Cardiac muscle cell (in vitro differentiated cells and primary cell): Measurements from ENCODE around the gene PLA2G4D. TPM values are rescaled to one million over a fixed set of nuclear protein-coding genes. Genes with fewer than 3 reads are reported as not detected.
A peak's percentile ranks its signal among the peaks of the same experiment; 100 is the strongest.

Experiments
- DNase-seq, 2 donors: peaks; one replicate each; pipeline versions ENCODE4 v3.0.0 to v3.0.0-alpha.2; 2010 to 2017; ENCODE audit warnings: low read depth in 1 of 2, low spot score in 1 of 2
- H3K27ac ChIP-seq: fragments of 200-600 bp; sonication (generic); 2 replicates; pipeline ENCODE4 v1.5.1; 2016
- H3K27me3 ChIP-seq: fragments of 200-600 bp; sonication (generic); 2 replicates; pipeline ENCODE4 v1.6.0; 2016; ENCODE audit warnings: control low read depth
- H3K36me3 ChIP-seq: fragments of 200-600 bp; sonication (generic); 2 replicates; pipeline ENCODE4 v1.5.1; 2016; ENCODE audit warnings: control low read depth
- H3K4me1 ChIP-seq: fragments of 200-600 bp; sonication (generic); 2 replicates; pipeline ENCODE4 v1.8.1; 2017; ENCODE audit warnings: low read depth, mild to moderate bottlenecking, mixed run types
- H3K4me3 ChIP-seq: fragments of 200-600 bp; sonication (generic); 2 replicates; pipeline ENCODE4 v1.5.1; 2016; ENCODE audit warnings: mild to moderate bottlenecking
- H3K9me3 ChIP-seq: fragments of 200-600 bp; sonication (generic); 2 replicates; pipeline ENCODE4 v1.5.1; 2017; ENCODE audit warnings: low read depth, mild to moderate bottlenecking, control low read depth
- CTCF ChIP-seq: IDR thresholded peaks from 2 replicates; pipeline ENCODE4 v1.5.1; 2012; ENCODE audit warnings: low read depth, mild to moderate bottlenecking, low read length
- polyA plus RNA-seq: library from polyadenylated mRNA; unstranded; fragments of >200 nt; fragmentation: Nextera tagmentation; extraction: Ambion mirVana; gene quantifications from 2 replicates; pipeline ENCODE4 v1.2.1, GENCODE V29; 2016
- total RNA-seq: library from RNA; depleted of rRNA; stranded (reverse); fragments of >200 nt; gene quantifications from 2 replicates; pipeline ENCODE4 v1.2.3, GENCODE V29; 2016

The PLA2G4D gene
- total and polyA plus RNA-seq, 2 experiments from 2014 or later, result 0.03 to 0.16 TPM

- no peaks in the 10 kb centered on the region for H3K4me1 ChIP-seq
- no peaks in the 10 kb centered on the region for H3K27me3 ChIP-seq
- H3K4me3 ChIP-seq, result no peak overlapping the region
- no peak for DNase-seq
- no peaks in the 10 kb centered on the region for H3K9me3 ChIP-seq
- no peak overlapping the region for H3K27ac ChIP-seq
- TF ChIP-seq CTCF, result no peak
- H3K36me3 ChIP-seq, result no peaks in the 10 kb centered on the region
These were observed 57.4 kb downstream of the PLA2G4D start for GRCh38 chr15:42036966-42037365.

DNA sequence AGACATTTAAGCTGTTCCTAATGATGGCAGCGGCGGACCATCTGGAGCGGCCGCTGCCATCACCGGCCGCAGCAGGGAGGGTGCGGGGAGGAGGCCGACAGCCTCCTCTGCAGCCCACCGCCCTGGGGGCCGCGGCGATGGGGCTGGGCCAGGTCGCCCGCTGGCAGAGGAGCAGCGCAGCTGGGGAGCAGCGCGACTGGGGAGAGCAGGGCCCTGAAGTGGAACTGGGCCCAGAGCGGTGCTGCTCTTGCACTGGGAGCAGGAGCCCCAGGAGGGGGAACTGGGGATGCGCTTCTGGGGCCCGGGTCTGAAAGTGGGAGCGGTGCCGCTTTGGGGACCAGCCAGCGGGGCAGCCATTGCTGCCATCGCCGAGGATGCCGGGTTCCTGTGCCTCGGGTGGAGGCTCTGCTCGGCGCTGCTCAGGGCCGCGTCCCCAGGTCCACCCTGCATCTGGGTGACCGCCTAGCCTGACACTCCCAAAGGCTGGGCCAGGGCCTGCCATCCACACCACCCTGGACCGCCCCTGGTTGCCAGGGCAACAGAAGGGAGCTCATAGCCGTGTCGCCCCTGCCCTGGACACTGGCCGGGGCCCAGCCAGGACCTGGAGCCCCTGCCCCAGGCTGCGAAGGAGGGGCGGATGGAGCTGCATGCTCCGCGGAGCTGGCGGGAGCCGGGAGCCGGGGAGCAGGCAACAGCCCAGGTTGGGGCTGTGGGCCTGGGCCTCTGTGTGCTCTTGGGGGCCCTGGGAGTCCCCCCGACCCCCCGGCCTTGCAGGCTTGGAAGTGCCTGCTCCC is 58.1 kb downstream of the PLA2G4D start:
- no peaks in the 10 kb centered on the region for H3K36me3 ChIP-seq
- DNase-seq, result no peak
- H3K4me1 ChIP-seq, result no peaks in the 10 kb centered on the region
- TF ChIP-seq CTCF, result no peak
- H3K9me3 ChIP-seq, result no peaks in the 10 kb centered on the region
- no peak overlapping the region for H3K27ac ChIP-seq
- H3K27me3 ChIP-seq, result no peaks in the 10 kb centered on the region
- no peak overlapping the region for H3K4me3 ChIP-seq

- no peaks in the 10 kb centered on the region for H3K27me3 ChIP-seq
- H3K36me3 ChIP-seq, result no peaks in the 10 kb centered on the region
- H3K4me3 ChIP-seq, result no peak overlapping the region
- no peak for TF ChIP-seq CTCF
- H3K27ac ChIP-seq, result no peak overlapping the region
- no peaks in the 10 kb centered on the region for H3K9me3 ChIP-seq
- peak in 1 of 2 donors; percentile 47 for DNase-seq
- no peaks in the 10 kb centered on the region for H3K4me1 ChIP-seq
These were observed 59.0 kb downstream of the PLA2G4D start for GRCh38 chr15:42035435-42035761.

DNA sequence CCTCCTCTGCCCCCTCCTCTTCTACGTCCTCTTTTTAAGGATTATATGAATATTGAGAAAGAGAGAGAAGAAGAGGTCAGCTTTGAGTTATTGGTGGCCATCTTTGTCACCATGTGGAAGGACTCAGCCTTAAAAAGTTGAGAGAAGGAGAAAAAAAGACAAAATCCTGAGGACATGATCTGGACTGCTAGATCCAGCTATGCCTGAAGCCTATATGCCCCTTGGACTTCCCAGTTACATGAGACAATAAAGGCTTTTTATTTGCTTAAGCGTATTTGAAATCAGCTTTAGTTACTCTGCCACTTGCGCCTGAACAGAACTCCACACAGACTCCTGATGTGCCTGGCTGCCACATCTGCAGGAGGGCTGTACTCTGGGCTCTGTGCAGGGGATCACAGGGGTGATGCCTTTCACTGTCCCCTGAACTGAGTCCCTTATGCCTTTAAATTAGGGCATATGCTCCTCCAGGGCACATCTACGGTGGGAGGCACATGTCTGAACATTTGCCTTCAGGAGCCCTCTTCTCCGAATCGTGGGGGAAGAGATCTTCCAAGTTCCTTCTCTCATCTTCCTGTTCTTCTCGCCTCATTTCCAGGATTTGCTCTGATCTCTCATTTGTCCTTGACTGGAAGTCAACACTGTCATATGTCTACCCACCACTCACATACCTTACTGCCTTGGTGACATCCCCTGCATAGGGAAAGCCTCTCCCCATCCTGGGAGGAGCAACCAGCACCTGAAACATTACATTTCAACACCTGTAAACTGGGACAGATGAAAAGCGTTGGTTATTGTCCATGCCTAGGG is 59.5 kb downstream of the PLA2G4D start:
- DNase-seq, result no peak
- no peaks in the 10 kb centered on the region for H3K4me1 ChIP-seq
- H3K27me3 ChIP-seq, result no peaks in the 10 kb centered on the region
- no peaks in the 10 kb centered on the region for H3K36me3 ChIP-seq
- no peaks in the 10 kb centered on the region for H3K9me3 ChIP-seq
- H3K4me3 ChIP-seq, result no peak overlapping the region
- no peak for TF ChIP-seq CTCF
- no peak overlapping the region for H3K27ac ChIP-seq

GRCh38 chr15:42033214-42033873 is 61.0 kb downstream of the PLA2G4D start:
- Histone ChIP-seq H3K27ac (no peak overlapping the region), H3K4me3 (no peak overlapping the region), H3K27me3 (no peaks in the 10 kb centered on the region), H3K4me1 (no peaks in the 10 kb centered on the region), H3K9me3 (no peaks in the 10 kb centered on the region), H3K36me3 (no peaks in the 10 kb centered on the region)
- no peak for TF ChIP-seq CTCF
- no peak for DNase-seq
